Ectodermal cell (in vitro differentiated cells): Measurements from ENCODE around the gene TMTC1.

Experiments
- H3K27ac ChIP-seq: 2 replicates; pipeline ENCODE4 v1.7.0; 2013; ENCODE audit warnings: mild to moderate bottlenecking, low read depth, low read length; ENCODE audit not compliant: insufficient read depth, poor library complexity, severe bottlenecking
- H3K27me3 ChIP-seq: 2 replicates; pipeline ENCODE4 v1.7.0; 2013; ENCODE audit warnings: mild to moderate bottlenecking, low read length; ENCODE audit not compliant: insufficient read depth, control insufficient read depth, poor library complexity, severe bottlenecking
- H3K36me3 ChIP-seq: one replicate; pipeline ENCODE4 v1.7.0; 2013; ENCODE audit warnings: low read length; ENCODE audit not compliant: control insufficient read depth, insufficient read depth
- H3K4me1 ChIP-seq: one replicate; pipeline ENCODE4 v1.7.0; 2013; ENCODE audit warnings: low read length; ENCODE audit not compliant: control insufficient read depth, insufficient read depth
- H3K4me3 ChIP-seq: 2 replicates; pipeline ENCODE4 v1.7.0; 2013; ENCODE audit warnings: low read depth, low read length, control low read depth; ENCODE audit not compliant: insufficient read depth
- H3K9me3 ChIP-seq: 2 replicates; pipeline ENCODE4 v1.7.0; 2013; ENCODE audit warnings: mild to moderate bottlenecking, low read length, moderate library complexity; ENCODE audit not compliant: control insufficient read depth
- WGBS, 2 experiments: methylation state at CpG; one replicate each; pipeline ENCODE4 v1.1.7; 2013; ENCODE audit warnings: missing lambda C conversion rate in 2 of 2; 5-methylcytosine and 5-hydroxymethylcytosine counted together

Gene TMTC1

DNA sequence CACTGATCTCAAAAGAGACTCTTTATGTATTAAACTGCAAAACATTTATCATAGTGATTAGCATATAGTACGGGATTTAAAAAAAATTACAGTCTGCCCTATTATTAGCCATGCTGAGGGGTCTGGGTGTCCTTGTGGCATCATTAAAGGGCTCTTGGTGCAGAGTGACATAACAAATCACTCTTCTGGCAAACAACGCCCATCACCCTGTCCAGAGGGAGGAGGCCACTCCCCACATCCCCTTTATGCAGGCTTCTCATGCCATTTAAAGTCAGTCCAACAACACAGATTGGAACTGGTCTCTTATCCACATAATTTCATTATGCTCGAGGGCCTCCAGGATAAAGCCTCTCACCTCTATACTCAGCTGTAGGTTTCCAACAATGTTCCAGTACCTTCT lies 51.1 kb downstream of the TMTC1 start:
- no peaks in the 10 kb centered on the region for H3K4me1 ChIP-seq
- no peak overlapping the region for H3K4me3 ChIP-seq
- H3K27me3 ChIP-seq, result no peaks in the 10 kb centered on the region
- 93 to 96% methylated on average over 3 of the region's 3 CpGs for WGBS, 2 experiments
- H3K36me3 ChIP-seq, result no peaks in the 10 kb centered on the region
- no peaks in the 10 kb centered on the region for H3K9me3 ChIP-seq
- no peak overlapping the region for H3K27ac ChIP-seq

DNA sequence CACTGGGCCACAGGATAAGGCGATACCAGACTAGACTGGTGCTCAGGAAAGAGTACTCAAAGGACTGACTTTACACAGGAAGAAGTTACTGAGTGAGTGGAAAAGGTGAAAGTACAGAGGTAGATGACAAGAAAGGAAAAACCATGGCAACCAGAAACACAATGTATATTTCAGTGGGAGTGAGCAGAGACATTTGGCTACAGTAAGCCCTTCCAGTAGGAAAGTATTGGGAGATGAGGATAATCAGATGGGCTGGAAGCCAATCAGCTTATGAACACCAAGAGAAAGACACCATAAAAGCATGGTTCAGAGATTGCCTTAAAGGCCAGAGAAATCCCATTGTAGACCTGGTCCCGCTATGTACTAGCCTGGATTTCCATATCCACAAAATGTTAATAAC lies 51.6 kb downstream of the TMTC1 start:
- Histone ChIP-seq H3K4me3 (no peak overlapping the region), H3K27ac (no peak overlapping the region), H3K36me3 (no peaks in the 10 kb centered on the region), H3K9me3 (no peaks in the 10 kb centered on the region), H3K27me3 (no peaks in the 10 kb centered on the region), H3K4me1 (no peaks in the 10 kb centered on the region)
- 93 to 98% methylated on average over 2 of the region's 2 CpGs for WGBS, 2 experiments

DNA sequence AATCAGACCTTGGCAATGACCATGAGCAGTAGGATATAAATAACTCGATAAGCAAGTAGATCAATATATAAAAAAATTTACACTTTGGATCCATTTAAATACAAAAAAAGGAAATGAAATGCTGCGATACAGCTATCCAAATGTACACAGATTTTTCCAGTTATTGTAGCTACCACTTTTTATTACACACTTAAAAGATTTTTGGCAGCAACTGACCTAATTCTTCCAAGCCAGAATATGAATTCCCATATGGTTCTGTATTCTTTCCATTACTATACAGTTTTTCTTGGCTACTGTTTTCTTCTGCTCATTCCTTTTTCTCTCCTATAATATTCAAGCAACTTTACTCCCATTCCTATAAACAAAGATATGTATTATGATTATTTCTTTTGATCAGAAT lies 52.2 kb downstream of the TMTC1 start:
- H3K27ac ChIP-seq, result no peak overlapping the region
- 87 to 95% methylated on average over 1 of the region's 2 CpGs for WGBS, 2 experiments
- no peaks in the 10 kb centered on the region for H3K36me3 ChIP-seq
- no peak overlapping the region for H3K4me3 ChIP-seq
- peaks cover 1% of the 10 kb centered on the region for H3K4me1 ChIP-seq
- H3K27me3 ChIP-seq, result no peaks in the 10 kb centered on the region
- H3K9me3 ChIP-seq, result no peaks in the 10 kb centered on the region

DNA sequence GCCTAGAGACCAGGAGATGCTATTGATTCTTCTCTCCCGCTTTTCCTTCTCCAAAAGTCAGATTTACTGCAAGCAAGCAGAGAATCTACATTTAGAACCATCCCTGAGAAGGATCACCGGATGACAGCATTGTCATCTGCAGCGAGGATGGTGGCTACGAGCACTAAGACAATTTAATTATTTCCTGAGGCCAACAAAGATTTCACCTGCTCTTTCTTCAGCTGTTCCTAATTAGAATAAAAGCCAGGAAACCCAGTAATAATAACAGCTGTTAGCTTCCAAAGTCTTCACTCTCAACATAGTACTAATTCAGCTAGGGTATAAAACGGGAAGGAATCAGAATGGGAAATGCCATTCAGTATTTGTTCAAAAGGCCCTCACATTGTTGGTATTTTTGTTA lies 53.3 kb downstream of the TMTC1 start:
- 93% methylated on average over 5 of the region's 5 CpGs for WGBS, 2 experiments
- no peaks in the 10 kb centered on the region for H3K9me3 ChIP-seq
- no peak overlapping the region for H3K4me3 ChIP-seq
- peaks cover 12% of the 10 kb centered on the region for H3K4me1 ChIP-seq
- no peaks in the 10 kb centered on the region for H3K36me3 ChIP-seq
- no peaks in the 10 kb centered on the region for H3K27me3 ChIP-seq
- no peak overlapping the region for H3K27ac ChIP-seq

DNA sequence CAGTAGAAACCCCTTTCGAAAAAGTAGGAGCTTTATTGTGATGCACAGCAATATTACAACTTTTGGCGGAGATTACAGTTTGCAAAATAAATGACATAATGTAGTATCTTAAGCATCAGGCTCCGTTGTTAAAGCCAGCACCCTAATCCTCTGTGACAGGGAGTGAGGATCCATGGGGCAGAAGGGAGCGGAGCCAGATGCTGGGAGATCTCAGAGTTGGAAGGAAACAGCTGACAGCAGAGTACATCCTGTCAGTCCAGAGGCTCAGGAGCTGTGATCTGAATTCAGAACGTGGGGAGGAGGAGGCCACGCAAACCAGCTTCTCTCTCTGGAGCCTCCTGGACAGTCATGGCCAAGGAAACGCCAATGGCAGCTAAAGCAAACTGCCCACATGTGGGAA lies 55.7 kb downstream of the TMTC1 start:
- H3K4me1 ChIP-seq, result peaks cover 13% of the 10 kb centered on the region
- no peak overlapping the region for H3K4me3 ChIP-seq
- H3K27me3 ChIP-seq, result no peaks in the 10 kb centered on the region
- no peaks in the 10 kb centered on the region for H3K36me3 ChIP-seq
- H3K27ac ChIP-seq, result no peak overlapping the region
- WGBS, 2 experiments, result 92 to 95% methylated on average over 7 of the region's 7 CpGs
- H3K9me3 ChIP-seq, result no peaks in the 10 kb centered on the region

DNA sequence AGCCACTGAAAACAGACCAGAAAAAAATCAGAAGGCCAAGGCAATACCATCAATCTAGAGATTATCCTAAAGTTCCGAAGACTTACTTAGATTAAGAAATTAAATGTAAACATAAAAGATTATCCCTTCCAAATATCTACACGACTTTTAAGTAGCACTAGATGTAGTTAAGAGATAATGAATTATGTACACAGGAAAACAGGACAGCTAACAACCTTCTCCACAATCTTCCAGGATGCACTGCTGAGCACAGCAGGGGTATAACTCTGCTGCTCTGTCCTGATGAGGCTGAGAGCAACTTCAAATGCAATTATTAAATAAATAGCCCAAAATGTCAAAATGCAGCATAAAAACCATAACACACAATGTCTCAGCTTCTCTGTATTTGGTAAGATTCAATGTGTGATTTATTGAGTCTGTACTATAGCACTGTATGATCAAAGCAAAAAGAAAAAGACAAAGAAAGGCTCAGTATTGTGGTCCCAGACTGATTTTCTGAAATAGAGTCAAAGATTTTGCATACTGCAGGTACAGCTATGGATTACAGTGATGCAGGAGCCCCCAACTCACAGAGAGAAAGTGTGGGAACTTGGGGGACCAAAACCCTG lies 56.9 kb downstream of the TMTC1 start:
- no peaks in the 10 kb centered on the region for H3K36me3 ChIP-seq
- peaks cover 13% of the 10 kb centered on the region for H3K4me1 ChIP-seq
- no peak overlapping the region for H3K4me3 ChIP-seq
- H3K9me3 ChIP-seq, result no peaks in the 10 kb centered on the region
- H3K27ac ChIP-seq, result no peak overlapping the region
- H3K27me3 ChIP-seq, result no peaks in the 10 kb centered on the region
- no CpG with 5 or more reads among the region's 2 CpGs for WGBS, 2 experiments

DNA sequence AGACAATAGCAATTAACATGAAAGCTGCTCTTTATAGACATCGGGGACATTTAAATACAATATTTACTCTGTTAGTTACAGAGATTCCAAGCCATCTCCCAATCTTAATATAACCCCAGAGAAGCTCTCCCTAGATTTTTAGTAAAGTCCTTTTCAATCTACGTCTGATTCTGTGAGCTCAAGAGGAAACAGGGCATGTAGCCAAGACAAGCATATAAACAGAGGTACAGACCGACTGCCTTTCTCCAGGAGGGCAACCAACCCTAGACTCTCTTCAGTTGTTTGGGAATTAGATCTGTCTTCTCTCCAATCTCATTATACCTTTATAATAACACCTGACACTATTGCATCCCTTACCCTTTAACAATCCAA lies 57.4 kb downstream of the TMTC1 start:
- Histone ChIP-seq H3K27ac (no peak overlapping the region), H3K4me3 (no peak overlapping the region), H3K27me3 (no peaks in the 10 kb centered on the region), H3K9me3 (no peaks in the 10 kb centered on the region), H3K36me3 (no peaks in the 10 kb centered on the region), H3K4me1 (peaks cover 13% of the 10 kb centered on the region)
- 93 to 94% methylated on average over 3 of the region's 3 CpGs for WGBS, 2 experiments

DNA sequence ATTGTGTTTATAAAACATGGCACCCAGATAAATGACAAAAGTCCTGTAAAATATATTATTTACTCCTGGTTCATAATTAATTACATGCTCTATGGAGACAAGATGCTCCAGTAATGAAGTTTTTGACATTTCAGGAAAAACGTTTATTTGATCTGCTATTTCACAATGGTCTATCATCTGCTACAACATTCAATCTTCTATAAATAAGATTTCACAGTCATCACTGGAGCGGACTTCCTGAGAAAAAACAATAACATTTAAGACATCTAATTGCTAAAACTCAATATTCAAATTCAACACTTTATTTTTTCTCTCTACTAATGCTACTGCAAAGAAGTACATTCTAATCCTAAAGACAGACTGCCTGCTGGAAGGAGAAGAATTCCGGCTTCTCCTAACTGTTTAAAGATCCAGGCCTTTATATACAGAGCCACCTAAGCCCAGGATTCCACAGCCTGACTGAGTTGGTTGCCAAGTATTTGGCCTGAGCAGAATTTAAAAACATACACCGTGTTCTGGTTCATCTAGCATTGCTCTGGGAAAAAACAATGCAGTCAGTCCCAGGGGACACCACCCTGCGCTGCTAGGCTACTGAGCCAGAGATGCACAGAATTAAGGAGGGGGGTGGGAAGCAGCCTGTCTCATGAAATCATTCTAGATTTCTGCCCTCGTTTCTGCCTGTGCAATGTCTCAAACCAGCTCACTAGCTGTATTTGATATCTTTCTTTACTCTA lies 58.0 kb downstream of the TMTC1 start:
- Histone ChIP-seq H3K4me3 (no peak overlapping the region), H3K36me3 (no peaks in the 10 kb centered on the region), H3K4me1 (peaks cover 13% of the 10 kb centered on the region), H3K27ac (no peak overlapping the region), H3K9me3 (no peaks in the 10 kb centered on the region), H3K27me3 (no peaks in the 10 kb centered on the region)
- 86 to 87% methylated on average over 6 of the region's 6 CpGs for WGBS, 2 experiments

DNA sequence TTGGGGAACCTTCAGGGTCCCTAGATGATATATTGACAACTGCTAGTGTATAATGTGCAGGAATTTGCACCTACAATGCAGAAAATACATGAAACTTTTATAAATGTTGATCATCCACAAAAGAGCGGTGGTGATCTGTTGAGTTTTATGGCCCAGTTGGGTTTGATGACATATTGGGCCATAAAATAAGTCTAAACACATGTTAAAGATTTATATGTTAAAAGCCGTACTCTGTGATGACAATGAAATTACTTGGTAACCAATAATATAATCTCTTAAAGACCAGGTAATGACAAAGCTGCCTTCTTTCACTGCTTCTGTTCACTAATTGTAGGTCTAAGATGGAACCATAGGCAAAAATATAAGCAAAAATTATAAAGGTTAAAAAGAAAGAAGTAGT lies 61.6 kb downstream of the TMTC1 start:
- 84 to 95% methylated on average over 2 of the region's 2 CpGs for WGBS, 2 experiments
- no peak overlapping the region for H3K4me3 ChIP-seq
- H3K27ac ChIP-seq, result no peak overlapping the region
- no peaks in the 10 kb centered on the region for H3K36me3 ChIP-seq
- no peaks in the 10 kb centered on the region for H3K9me3 ChIP-seq
- H3K27me3 ChIP-seq, result no peaks in the 10 kb centered on the region
- H3K4me1 ChIP-seq, result peaks cover 13% of the 10 kb centered on the region

DNA sequence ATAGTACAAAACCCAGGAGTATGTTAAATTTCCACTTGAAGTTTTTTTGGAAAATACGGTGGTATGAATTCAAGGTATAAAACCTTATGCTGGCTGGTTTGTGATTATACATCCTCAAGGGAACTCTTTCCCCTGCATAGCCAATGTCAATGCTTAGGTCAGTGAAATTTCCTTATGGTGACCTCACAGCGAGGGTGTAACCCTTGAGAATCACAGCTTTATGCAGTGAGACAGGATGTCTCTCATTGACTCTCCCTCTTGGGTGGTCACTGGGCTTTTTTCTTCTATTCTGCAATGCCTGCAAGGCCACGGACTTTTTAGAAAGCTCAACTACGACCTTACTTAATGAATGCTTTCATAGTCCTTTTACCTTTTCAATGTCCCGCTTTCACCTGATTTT lies 64.4 kb downstream of the TMTC1 start:
- no peak overlapping the region for H3K27ac ChIP-seq
- no peaks in the 10 kb centered on the region for H3K27me3 ChIP-seq
- no peaks in the 10 kb centered on the region for H3K4me1 ChIP-seq
- no peak overlapping the region for H3K4me3 ChIP-seq
- no peaks in the 10 kb centered on the region for H3K36me3 ChIP-seq
- no peaks in the 10 kb centered on the region for H3K9me3 ChIP-seq
- WGBS, 2 experiments, result 64 to 65% methylated on average over 4 to 5 of the region's 5 CpGs
